Hepatic stellate cell (primary cell): ENCODE measurements around the gene DRGX.

Source experiments
- DNase-seq: peaks from one replicate; pipeline ENCODE4 v3.0.0; 2011; ENCODE audit warnings: low spot score

Gene DRGX

DNA sequence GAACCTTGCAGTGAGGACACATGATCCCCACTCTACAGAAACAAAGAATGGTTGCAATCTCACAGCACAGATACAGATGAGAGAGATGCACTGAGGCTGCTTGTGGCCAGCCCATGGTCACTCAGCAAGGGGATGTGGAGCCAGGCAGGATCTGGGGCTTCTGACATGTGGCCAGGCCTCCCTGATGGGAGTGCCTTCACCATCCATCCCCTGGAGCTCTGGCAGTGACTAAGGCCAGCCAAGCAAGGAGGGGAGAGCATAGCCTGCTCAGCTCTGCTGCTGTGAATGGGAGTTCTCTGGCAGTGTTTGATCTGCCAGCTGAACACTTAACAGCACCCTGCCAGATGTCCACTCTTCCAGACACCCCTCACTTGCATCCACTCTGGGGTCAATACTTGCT is 77.1 kb downstream of the DRGX start:
- DNase-seq, result no peak

DNA sequence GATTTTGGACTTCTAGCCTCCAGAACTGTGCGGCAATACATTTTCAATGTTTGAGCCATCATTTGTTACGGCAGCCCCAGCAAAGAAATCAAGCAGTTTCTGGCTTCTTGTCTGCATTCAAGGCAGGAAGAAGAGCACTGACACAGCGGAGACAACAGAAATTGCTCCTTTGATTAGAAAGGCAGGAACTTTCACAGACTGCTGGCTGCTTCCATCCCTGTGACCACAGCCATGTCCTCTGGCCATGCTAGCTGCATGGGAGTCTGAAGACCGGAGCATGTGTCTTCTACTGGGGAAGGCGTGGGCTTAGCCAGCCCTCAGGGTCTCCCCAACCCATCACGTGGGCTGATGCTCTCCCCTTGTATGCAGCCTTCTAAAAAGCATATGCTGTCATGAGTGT is 77.9 kb downstream of the DRGX start:
- no peak for DNase-seq

DNA sequence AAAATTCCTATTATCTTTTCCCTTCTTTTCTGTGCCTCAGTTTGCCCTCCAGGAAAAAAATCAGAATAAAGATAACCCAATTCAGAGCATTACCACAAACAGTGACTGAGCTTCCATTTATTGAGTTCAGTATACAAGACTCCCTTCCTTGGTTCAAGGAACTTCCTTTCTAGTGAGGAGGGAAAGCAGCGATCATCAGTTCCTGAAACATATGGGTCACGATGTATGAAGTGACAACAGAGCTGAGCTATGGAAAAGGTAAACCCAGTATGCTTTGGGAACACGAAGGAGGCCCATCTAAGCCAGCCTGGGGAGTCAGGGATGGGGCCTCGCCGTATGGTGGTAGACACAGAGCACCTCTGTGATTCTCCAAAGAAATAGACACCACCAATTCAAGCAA is 81.1 kb downstream of the DRGX start:
- DNase-seq, result no peak
